GM21515 (cell line): ENCODE results near the gene VAMP4.
"Not testable (repeated sequence)": the region's sequence is repeated elsewhere in the genome, so short reads cannot be mapped to it uniquely, and the experiment has no call there.

Source experiments
- ATAC-seq: cut with Tn5 transposase; IDR thresholded peaks from one replicate; pipeline ENCODE4 v1.9.1; 2021; ENCODE audit not compliant: unreplicated experiment

The VAMP4 gene

DNA sequence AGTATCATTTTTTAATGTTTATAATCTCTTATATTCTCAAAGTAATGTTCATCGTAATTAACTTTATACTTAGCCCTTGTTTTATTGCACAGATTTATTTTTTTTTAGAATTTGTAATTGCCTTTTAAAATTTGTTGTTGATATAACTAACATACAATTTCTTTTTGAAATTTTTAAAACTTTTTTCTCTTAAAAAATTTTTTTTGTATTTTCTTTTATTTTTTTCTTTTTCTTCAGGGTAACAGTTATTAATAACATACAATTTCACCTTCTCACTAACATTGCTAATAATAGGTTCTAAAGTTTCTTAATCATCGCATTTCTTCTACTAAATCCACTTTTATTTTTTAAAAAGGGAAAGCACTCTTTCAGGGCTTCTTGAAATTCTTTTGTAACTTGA lies 11.3 kb upstream of the VAMP4 start:
- ATAC-seq: no peak

GRCh38 chr1:171751221-171751620 lies 9.4 kb upstream of the VAMP4 start:
- ATAC-seq: no peak

GRCh38 chr1:171748651-171749050 lies 6.8 kb upstream of the VAMP4 start:
- ATAC-seq: no peak

- ATAC-seq: no peak
These were observed 3.1 kb upstream of the VAMP4 start for GRCh38 chr1:171744986-171745385.

DNA sequence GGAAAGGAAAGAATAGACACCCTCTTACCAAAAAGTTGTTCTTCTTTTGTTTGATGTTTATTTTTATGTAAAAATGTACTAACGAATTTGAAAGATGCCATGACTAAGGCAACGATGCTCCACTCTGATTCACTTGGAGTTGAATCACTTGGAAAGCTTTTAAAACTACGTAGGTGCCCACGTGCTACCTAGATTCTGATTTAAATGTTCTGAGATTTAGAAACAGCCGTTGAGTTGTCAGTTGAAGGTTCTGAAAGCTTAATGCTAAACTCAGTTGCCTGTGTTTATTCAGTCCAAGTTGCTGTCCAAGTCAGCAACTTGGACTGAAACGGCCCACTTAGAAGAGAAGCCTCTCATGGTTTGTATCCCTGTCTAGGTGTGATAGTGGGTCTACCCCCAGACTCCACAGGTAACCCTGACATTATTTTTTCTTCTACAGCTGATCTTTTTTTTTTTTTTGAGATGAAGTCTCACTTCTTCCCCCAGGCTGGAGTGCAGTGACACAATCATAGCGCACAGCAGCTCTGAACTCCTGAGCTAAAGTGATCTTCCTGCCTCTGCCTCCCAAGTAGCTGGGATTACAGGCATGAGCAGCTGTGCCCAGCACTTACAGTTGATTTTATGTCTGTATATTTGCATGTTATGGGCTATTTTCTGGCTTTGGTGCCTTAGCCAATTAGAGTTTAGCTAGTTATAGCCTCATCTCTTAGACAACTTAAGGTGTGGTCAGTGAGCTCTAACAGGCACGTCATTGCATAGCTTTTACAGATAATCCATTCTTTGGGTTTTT lies 1.4 kb upstream of the VAMP4 start:
- no peak for ATAC-seq

DNA sequence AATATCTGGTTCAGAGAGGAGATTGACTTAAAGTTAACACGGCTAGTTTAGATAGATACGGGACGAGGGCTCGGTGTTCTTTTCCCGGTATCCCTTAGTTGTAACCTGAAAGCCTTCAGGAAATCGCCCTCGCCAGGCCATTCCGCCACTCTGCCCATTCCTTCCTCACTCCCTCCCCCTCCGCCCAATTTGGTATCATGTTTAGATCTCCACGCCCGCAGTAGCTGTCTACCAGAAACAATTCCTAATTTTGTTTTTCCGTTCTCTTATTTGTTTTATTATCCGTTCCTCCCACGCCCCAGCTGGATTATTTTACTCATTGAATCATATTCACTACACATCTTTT lies 685 bp upstream of the VAMP4 start:
- ATAC-seq: peak; percentile 5

- peak; percentile 31 for ATAC-seq
These were observed 636 bp downstream of the VAMP4 start for GRCh38 chr1:171740987-171741871.

DNA sequence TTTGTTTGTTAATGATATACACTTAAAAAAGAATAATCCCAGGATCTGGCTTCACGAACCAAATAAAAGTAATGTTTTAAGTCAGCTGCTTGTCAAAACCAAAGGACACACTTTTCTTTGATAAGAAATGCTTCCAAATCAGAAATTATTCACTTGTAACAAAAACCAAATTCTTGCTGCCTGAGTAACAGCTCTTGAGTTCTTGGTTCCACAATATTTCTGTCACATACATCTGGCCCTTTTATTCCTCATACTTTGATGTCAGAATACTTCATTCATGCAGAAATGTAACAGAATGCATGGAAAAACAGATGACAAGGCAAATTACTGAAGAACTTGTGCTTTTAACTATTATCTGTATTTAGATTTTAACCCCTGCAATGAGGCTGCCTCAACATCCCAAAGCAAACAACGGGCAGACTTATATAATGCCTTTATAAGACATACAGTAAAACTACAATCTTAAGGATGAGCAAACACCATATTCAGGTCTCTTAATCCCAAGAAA lies 1.5 kb downstream of the VAMP4 start:
- no peak for ATAC-seq

GRCh38 chr1:171739656-171740055 lies 2.2 kb downstream of the VAMP4 start:
- no peak for ATAC-seq

- no peak for ATAC-seq
These were observed 3.0 kb downstream of the VAMP4 start for GRCh38 chr1:171738911-171739310.

- no peak for ATAC-seq
These were observed 5.7 kb downstream of the VAMP4 start for GRCh38 chr1:171736196-171736595.

GRCh38 chr1:171730052-171730451 lies 11.8 kb downstream of the VAMP4 start:
- no peak for ATAC-seq

- no peak for ATAC-seq
These were observed 14.1 kb downstream of the VAMP4 start for GRCh38 chr1:171727778-171728177.

DNA sequence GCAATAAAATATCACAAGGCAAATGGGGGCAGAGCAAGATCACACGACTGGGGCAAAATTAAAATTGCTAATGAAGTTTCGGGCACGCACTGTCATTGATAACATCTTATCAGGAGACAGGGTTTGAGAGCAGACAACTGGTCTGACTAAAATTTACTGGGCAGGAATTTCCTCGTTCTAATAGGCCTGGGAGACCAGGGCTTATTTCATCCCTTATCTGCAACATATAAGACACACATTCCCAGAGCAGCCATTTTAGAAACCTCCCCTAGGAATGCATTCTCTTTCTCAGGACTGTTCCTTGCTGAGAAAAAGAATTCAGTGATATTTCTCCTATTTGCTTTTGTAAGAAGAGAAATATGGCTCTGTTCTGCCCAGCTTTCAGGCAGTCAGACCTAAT lies 18.7 kb downstream of the VAMP4 start:
- ATAC-seq: not testable (repeated sequence)

DNA sequence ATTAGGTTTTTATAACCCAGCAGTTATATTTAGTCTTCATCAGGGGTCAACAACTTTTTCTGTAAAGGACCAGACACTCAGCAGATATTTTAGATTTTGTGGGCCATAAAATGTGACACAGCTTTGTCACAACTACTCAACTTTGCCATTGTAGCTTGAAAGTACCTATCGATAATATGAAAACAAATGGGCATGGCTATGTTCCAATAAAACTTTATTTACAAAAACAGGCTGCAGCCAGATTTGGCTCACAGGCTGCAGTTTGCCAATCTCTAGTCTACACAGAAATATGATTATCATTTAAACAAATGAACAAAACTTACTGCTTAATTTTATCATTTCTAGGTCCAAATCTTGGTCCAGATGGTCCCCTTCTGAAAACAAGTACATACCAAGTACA lies 23.0 kb downstream of the VAMP4 start:
- no peak for ATAC-seq

DNA sequence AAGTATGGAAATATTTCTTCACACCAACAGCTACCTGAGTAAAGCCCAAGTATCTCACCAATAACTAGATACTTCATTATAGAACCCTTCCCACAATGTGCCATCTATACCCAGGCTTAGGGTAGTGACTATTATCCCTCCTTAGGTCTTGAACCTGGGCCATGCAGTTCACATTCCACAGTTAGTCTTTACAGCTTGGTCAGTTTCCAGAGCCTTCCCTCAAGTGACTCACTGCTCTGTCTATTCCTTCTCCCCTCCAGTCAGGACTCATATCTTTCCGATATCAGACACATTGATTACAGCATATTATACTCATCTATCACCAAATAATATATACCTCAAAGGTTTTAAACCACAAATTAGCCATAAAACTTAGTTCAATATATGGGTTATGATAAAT lies 23.6 kb downstream of the VAMP4 start:
- ATAC-seq: no peak

DNA sequence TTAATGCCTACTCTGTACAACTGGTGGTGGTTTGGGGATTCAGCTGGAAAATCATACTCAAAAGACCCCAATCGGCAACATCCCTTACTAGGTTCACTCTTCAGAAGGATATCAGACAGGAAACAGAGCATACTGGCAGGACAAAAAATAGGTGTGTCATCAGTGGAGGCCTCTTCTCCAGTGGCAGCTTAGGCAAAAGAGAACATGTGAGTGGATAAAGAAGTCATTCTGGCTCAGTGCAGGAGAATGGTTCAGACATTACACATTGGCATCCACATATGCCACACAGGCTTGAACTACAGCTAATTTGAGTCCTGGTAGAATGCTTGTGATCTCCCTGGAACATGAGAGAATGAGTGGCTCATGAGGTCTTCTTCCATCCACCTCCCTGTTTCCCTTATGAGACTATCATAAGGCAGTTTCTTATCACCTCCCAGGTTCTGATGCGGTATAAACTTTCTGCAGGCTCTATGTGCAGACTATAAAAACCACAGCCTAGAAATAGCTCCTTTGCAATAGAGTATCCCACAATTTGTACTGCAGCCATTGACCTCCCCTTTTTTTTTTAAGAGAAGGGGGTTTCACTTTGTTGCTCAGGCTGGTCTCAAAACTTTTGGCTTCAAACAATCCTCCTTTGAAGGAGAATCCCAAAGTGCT lies 24.7 kb downstream of the VAMP4 start:
- ATAC-seq: no peak

DNA sequence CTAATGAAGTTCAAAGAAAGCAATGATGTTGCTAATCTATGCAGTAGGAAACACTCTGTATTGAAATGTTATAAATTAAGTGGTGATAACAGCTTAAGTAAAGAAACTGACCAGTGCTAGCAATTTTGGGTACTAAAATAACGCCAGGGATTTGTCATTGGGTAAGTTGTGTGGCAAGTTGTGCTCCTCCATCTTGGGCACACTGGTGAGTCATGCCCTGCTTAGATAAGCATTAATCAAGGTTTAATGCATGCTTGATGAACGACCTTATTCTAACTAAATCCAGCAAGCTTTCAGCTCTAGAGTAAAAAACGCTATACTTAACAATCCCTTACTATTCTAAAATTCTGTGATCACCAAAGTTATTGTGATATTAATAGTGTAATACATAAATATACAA lies 25.2 kb downstream of the VAMP4 start:
- no peak for ATAC-seq

- no peak for ATAC-seq
These were observed 26.0 kb downstream of the VAMP4 start for GRCh38 chr1:171715813-171716251.

GRCh38 chr1:171712341-171712740 lies 29.5 kb downstream of the VAMP4 start:
- ATAC-seq: no peak

GRCh38 chr1:171711643-171712042 lies 30.2 kb downstream of the VAMP4 start:
- ATAC-seq: no peak

- no peak for ATAC-seq
These were observed 34.3 kb downstream of the VAMP4 start for GRCh38 chr1:171707583-171707982.
